HEK293 (cell line): ENCODE results near the gene CARD11.

Source experiments
- CTCF ChIA-PET: fragments of 350-600 bp; formaldehyde crosslinking; extraction: SDS; loops from one replicate; lab custom pipeline; 2021; ENCODE audit warnings: antibody characterized with exemption; lab: Yijun Ruan, JAX
- POLR2A ChIA-PET: fragments of 300-600 bp; formaldehyde crosslinking; extraction: SDS; loops from one replicate; lab custom pipeline; 2020; ENCODE audit warnings: antibody characterized with exemption, inconsistent platforms; lab: Yijun Ruan, JAX
- H3K27ac ChIP-seq: fragments of 200-500 bp; sonication (Bioruptor generic); 2 replicates; pipeline ENCODE4 v1.5.1; 2014; ENCODE audit warnings: low read depth, low read length, control low read depth, inconsistent platforms; ENCODE audit errors: extremely low read depth
- H3K36me3 ChIP-seq, 2 experiments: fragments of 200-500 bp in 1 of 2; sonication (Bioruptor generic) in 1 of 2; 1 replicate in 1 of 2; 2 replicates in 1 of 2; pipeline ENCODE4 v1.5.1; 2014 to 2017; ENCODE audit warnings: inconsistent platforms in 2 of 2, low read length in 2 of 2; ENCODE audit not compliant: control insufficient read depth in 2 of 2, insufficient read depth in 1 of 2
- H3K4me1 ChIP-seq: fragments of 200-500 bp; sonication (Bioruptor generic); 2 replicates; pipeline ENCODE4 v1.5.1; 2014; ENCODE audit warnings: mild to moderate bottlenecking, low read length, inconsistent platforms; ENCODE audit not compliant: control insufficient read depth, insufficient read depth
- H3K4me3 ChIP-seq: 2 replicates; pipeline ENCODE4 v1.5.1; 2011; ENCODE audit warnings: low read depth, mild to moderate bottlenecking, control low read depth, low read length, moderate library complexity
- H3K9me3 ChIP-seq: fragments of 200-500 bp; sonication (Bioruptor generic); 2 replicates; pipeline ENCODE4 v1.5.1; 2014; ENCODE audit warnings: low read depth, low read length, inconsistent platforms; ENCODE audit not compliant: control insufficient read depth, insufficient read depth
- GLIS1 ChIP-seq: fragments of 450-650 bp; formaldehyde crosslinking; IDR thresholded peaks from 2 replicates; pipeline ENCODE4 v1.5.1; 2016; ENCODE audit warnings: missing biosample characterization, missing genetic modification characterization
- ZEB2 ChIP-seq: fragments of 450-650 bp; formaldehyde crosslinking; IDR thresholded peaks from 2 replicates; pipeline ENCODE4 v1.5.1; 2016; ENCODE audit warnings: missing biosample characterization, missing genetic modification characterization
- ZNF112 ChIP-seq: fragments of 450-650 bp; formaldehyde crosslinking; IDR thresholded peaks from 2 replicates; pipeline ENCODE4 v1.5.0; 2017; ENCODE audit warnings: missing biosample characterization, missing genetic modification characterization
- ZNF121 ChIP-seq: fragments of 450-650 bp; formaldehyde crosslinking; IDR thresholded peaks from 2 replicates; pipeline ENCODE4 v1.5.1; 2016; ENCODE audit warnings: missing biosample characterization, missing genetic modification characterization
- ZNF16 ChIP-seq: fragments of 450-650 bp; formaldehyde crosslinking; IDR thresholded peaks from 2 replicates; pipeline ENCODE4 v1.5.1; 2016; ENCODE audit warnings: low read depth, missing biosample characterization, missing genetic modification characterization
- ZNF211 ChIP-seq: fragments of 450-650 bp; formaldehyde crosslinking; IDR thresholded peaks from 2 replicates; pipeline ENCODE4 v1.5.1; 2016; ENCODE audit warnings: low read depth, missing biosample characterization, missing genetic modification characterization
- ZNF37A ChIP-seq: fragments of 450-650 bp; IDR thresholded peaks from 2 replicates; pipeline ENCODE4 v1.5.1; 2018; ENCODE audit warnings: missing biosample characterization, missing genetic modification characterization
- ZNF521 ChIP-seq: fragments of 450-650 bp; formaldehyde crosslinking; IDR thresholded peaks from 2 replicates; pipeline ENCODE4 v1.5.1; 2017; ENCODE audit warnings: missing biosample characterization, mild to moderate bottlenecking, missing genetic modification characterization
- ZNF558 ChIP-seq: fragments of 450-650 bp; formaldehyde crosslinking; IDR thresholded peaks from 2 replicates; pipeline ENCODE4 v1.5.1; 2016; ENCODE audit warnings: missing biosample characterization, missing genetic modification characterization
- ZNF677 ChIP-seq: fragments of 450-650 bp; IDR thresholded peaks from 2 replicates; pipeline ENCODE4 v1.5.0; 2018; ENCODE audit warnings: missing biosample characterization, mild to moderate bottlenecking, missing genetic modification characterization, moderate library complexity
- ZNF830 ChIP-seq: fragments of 450-650 bp; IDR thresholded peaks from 2 replicates; pipeline ENCODE4 v1.5.0; 2018; ENCODE audit warnings: missing biosample characterization, missing genetic modification characterization, low read depth, mild to moderate bottlenecking, moderate library complexity
- ZSCAN16 ChIP-seq: fragments of 450-650 bp; formaldehyde crosslinking; IDR thresholded peaks from 2 replicates; pipeline ENCODE4 v1.5.1; 2016; ENCODE audit warnings: missing biosample characterization, missing genetic modification characterization
- TF ChIP-seq, protein P1 (sequence below): sonication (generic); formaldehyde crosslinking; IDR thresholded peaks from 2 replicates; pipeline ENCODE4 v1.8.1; 2022; ENCODE audit warnings: mild to moderate bottlenecking, moderate library complexity, missing genetic modification reagents
- TF ChIP-seq, protein P2 (sequence below): fragments of 450-650 bp; formaldehyde crosslinking; IDR thresholded peaks from 2 replicates; pipeline ENCODE4; 2016; ENCODE audit warnings: missing biosample characterization, missing genetic modification characterization
- TF ChIP-seq, protein P3 (sequence below): fragments of 450-650 bp; formaldehyde crosslinking; IDR thresholded peaks from 2 replicates; pipeline ENCODE4 v1.5.1; 2016; ENCODE audit warnings: missing biosample characterization, missing genetic modification characterization
- TF ChIP-seq, protein P4 (sequence below): fragments of 450-650 bp; formaldehyde crosslinking; IDR thresholded peaks from 2 replicates; pipeline ENCODE4 v1.5.1; 2016; ENCODE audit warnings: missing biosample characterization, missing genetic modification characterization
- TF ChIP-seq, protein P5 (sequence below): fragments of 450-650 bp; IDR thresholded peaks from 2 replicates; pipeline ENCODE4 v1.5.1; 2018; ENCODE audit warnings: missing biosample characterization, missing genetic modification characterization
- TF ChIP-seq, protein P6 (sequence below): fragments of 450-650 bp; formaldehyde crosslinking; IDR thresholded peaks from 2 replicates; pipeline ENCODE4 v1.5.1; 2017; ENCODE audit warnings: missing biosample characterization, missing genetic modification characterization
- TF ChIP-seq, protein P7 (sequence below): fragments of 450-650 bp; formaldehyde crosslinking; IDR thresholded peaks from 2 replicates; pipeline ENCODE4 v1.5.1; 2016; ENCODE audit warnings: missing biosample characterization, missing genetic modification characterization

The CARD11 gene

DNA sequence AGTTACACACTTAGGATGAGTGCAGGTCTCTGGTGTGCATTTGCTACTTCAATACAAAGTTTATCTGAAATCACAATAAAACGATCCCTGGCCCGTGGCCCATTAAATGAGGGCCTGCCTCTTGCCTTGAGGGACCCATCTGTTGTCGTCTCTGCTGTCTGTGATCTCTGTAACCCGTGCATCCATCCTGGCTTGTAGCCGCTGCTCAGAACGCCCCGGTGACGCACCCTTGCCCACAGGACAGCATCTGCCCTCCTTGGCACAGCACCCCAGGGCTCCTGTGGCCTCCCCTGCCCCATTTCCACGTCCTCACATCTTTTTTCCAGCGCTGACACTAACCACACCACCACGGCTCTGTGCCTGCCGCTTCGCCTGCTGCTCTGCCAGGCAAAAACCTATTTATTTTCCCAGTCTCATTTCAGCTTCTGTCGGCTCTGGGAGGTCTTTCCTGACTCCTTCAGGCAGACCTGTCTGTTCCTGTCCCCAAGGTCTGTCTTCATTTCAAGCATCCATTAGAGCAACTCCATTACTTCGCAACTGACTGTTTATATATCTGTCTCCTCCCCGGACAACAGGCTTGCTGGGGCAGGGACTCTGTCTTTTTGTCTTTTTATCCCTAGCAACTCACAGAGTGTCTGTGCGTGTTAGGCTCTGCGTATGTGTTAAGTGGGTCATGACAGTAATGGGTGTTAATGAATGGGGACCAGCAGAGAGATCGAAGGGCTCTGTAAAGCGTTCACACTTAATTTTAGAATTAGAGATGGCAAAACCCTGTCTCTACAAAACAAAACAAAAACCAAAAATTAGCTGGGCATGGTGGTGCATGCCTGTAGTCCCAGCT is 16.4 kb downstream of the CARD11 start (continued):
- TF ChIP-seq, protein P1, sequence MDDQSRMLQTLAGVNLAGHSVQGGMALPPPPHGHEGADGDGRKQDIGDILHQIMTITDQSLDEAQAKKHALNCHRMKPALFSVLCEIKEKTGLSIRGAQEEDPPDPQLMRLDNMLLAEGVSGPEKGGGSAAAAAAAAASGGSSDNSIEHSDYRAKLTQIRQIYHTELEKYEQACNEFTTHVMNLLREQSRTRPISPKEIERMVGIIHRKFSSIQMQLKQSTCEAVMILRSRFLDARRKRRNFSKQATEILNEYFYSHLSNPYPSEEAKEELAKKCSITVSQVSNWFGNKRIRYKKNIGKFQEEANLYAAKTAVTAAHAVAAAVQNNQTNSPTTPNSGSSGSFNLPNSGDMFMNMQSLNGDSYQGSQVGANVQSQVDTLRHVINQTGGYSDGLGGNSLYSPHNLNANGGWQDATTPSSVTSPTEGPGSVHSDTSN (CRISPR knock-in tag) = no peak
- TF ChIP-seq ZNF830 (tag by site-specific recombination) (no peak), ZSCAN16 (tag by site-specific recombination) (no peak)

DNA sequence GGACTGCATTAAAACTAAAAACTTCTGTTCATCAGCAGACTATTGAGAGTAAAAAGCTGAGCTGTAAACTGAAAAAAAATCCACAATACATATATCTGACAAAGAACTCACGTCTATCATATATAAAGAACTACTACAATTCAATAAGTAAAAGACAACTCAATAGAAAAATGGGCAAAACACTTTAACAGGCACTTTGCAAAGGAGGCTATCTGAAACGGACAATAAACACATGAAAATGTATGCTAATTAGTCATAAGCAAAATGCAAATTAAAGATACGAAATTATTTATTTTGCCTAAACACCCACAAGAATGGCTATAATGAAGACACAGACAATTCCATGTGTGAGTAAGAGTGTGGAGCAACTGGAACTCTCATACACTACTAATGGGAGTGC is 18.1 kb downstream of the CARD11 start:
- Histone ChIP-seq H3K4me3 (no peak overlapping the region), H3K9me3 (no peaks in the 10 kb centered on the region), H3K36me3 (no peaks in the 10 kb centered on the region), H3K4me1 (no peaks in the 10 kb centered on the region), H3K27ac (no peak overlapping the region)
- ChIA-PET CTCF (no interaction called here), POLR2A (no interaction called here)
- TF ChIP-seq, protein P2, sequence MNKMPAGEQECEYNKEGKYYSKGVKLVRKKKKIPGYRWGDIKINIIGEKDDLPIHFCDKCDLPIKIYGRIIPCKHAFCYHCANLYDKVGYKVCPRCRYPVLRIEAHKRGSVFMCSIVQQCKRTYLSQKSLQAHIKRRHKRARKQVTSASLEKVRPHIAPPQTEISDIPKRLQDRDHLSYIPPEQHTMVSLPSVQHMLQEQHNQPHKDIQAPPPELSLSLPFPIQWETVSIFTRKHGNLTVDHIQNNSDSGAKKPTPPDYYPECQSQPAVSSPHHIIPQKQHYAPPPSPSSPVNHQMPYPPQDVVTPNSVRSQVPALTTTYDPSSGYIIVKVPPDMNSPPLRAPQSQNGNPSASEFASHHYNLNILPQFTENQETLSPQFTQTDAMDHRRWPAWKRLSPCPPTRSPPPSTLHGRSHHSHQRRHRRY (tag by site-specific recombination) = no peak
- TF ChIP-seq GLIS1 (tag by site-specific recombination) = no peak
- TF ChIP-seq, protein P3, sequence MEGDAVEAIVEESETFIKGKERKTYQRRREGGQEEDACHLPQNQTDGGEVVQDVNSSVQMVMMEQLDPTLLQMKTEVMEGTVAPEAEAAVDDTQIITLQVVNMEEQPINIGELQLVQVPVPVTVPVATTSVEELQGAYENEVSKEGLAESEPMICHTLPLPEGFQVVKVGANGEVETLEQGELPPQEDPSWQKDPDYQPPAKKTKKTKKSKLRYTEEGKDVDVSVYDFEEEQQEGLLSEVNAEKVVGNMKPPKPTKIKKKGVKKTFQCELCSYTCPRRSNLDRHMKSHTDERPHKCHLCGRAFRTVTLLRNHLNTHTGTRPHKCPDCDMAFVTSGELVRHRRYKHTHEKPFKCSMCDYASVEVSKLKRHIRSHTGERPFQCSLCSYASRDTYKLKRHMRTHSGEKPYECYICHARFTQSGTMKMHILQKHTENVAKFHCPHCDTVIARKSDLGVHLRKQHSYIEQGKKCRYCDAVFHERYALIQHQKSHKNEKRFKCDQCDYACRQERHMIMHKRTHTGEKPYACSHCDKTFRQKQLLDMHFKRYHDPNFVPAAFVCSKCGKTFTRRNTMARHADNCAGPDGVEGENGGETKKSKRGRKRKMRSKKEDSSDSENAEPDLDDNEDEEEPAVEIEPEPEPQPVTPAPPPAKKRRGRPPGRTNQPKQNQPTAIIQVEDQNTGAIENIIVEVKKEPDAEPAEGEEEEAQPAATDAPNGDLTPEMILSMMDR (tag by site-specific recombination) = no peak
- TF ChIP-seq, protein P4, sequence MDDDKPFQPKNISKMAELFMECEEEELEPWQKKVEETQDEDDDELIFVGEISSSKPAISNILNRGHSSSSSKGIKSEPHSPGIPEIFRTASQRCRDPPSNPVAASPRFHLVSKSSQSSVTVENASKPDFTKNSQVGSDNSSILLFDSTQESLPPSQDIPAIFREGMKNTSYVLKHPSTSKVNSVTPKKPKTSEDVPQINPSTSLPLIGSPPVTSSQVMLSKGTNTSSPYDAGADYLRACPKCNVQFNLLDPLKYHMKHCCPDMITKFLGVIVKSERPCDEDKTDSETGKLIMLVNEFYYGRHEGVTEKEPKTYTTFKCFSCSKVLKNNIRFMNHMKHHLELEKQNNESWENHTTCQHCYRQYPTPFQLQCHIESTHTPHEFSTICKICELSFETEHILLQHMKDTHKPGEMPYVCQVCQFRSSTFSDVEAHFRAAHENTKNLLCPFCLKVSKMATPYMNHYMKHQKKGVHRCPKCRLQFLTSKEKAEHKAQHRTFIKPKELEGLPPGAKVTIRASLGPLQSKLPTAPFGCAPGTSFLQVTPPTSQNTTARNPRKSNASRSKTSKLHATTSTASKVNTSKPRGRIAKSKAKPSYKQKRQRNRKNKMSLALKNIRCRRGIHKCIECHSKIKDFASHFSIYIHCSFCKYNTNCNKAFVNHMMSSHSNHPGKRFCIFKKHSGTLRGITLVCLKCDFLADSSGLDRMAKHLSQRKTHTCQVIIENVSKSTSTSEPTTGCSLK (tag by site-specific recombination) = no peak
- no peak for TF ChIP-seq ZNF677 (tag by site-specific recombination)
- no peak for TF ChIP-seq ZNF558
- TF ChIP-seq, protein P5, sequence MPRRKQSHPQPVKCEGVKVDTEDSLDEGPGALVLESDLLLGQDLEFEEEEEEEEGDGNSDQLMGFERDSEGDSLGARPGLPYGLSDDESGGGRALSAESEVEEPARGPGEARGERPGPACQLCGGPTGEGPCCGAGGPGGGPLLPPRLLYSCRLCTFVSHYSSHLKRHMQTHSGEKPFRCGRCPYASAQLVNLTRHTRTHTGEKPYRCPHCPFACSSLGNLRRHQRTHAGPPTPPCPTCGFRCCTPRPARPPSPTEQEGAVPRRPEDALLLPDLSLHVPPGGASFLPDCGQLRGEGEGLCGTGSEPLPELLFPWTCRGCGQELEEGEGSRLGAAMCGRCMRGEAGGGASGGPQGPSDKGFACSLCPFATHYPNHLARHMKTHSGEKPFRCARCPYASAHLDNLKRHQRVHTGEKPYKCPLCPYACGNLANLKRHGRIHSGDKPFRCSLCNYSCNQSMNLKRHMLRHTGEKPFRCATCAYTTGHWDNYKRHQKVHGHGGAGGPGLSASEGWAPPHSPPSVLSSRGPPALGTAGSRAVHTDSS (tag by site-specific recombination) = no peak
- TF ChIP-seq, protein P6, sequence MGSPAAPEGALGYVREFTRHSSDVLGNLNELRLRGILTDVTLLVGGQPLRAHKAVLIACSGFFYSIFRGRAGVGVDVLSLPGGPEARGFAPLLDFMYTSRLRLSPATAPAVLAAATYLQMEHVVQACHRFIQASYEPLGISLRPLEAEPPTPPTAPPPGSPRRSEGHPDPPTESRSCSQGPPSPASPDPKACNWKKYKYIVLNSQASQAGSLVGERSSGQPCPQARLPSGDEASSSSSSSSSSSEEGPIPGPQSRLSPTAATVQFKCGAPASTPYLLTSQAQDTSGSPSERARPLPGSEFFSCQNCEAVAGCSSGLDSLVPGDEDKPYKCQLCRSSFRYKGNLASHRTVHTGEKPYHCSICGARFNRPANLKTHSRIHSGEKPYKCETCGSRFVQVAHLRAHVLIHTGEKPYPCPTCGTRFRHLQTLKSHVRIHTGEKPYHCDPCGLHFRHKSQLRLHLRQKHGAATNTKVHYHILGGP (tag by site-specific recombination) = no peak

DNA sequence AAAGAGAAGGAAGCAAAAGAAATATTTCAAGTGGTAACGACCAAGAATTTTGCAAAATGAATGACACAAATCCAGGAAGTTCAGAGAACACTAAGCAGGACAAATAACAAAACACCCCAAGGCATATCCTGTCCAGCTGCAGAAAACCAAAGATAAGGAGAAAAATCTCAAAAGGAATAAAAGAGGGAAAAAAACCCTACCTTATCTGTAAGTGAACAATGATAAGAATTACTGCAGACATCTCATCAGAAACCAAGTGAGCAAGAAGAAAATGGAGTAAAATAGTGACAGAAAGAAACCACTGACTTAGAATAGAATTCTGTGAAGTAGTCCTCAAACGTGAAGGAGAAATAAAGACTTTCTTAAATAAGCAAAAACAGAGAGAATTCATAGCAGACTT is 21.8 kb downstream of the CARD11 start:
- H3K36me3 ChIP-seq = no peaks in the 10 kb centered on the region
- ChIA-PET POLR2A (no interaction called here), CTCF (no interaction called here)
- H3K4me3 ChIP-seq = no peak overlapping the region
- no peaks in the 10 kb centered on the region for H3K4me1 ChIP-seq
- H3K27ac ChIP-seq = no peak overlapping the region
- H3K9me3 ChIP-seq = no peaks in the 10 kb centered on the region
- TF ChIP-seq ZNF16 (tag by site-specific recombination) = no peak
- TF ChIP-seq ZNF211 (tag by site-specific recombination) = no peak
- TF ChIP-seq ZNF37A (tag by site-specific recombination) = no peak
- TF ChIP-seq ZNF112 = no peak
- no peak for TF ChIP-seq ZNF521 (tag by site-specific recombination)
- TF ChIP-seq, protein P7, sequence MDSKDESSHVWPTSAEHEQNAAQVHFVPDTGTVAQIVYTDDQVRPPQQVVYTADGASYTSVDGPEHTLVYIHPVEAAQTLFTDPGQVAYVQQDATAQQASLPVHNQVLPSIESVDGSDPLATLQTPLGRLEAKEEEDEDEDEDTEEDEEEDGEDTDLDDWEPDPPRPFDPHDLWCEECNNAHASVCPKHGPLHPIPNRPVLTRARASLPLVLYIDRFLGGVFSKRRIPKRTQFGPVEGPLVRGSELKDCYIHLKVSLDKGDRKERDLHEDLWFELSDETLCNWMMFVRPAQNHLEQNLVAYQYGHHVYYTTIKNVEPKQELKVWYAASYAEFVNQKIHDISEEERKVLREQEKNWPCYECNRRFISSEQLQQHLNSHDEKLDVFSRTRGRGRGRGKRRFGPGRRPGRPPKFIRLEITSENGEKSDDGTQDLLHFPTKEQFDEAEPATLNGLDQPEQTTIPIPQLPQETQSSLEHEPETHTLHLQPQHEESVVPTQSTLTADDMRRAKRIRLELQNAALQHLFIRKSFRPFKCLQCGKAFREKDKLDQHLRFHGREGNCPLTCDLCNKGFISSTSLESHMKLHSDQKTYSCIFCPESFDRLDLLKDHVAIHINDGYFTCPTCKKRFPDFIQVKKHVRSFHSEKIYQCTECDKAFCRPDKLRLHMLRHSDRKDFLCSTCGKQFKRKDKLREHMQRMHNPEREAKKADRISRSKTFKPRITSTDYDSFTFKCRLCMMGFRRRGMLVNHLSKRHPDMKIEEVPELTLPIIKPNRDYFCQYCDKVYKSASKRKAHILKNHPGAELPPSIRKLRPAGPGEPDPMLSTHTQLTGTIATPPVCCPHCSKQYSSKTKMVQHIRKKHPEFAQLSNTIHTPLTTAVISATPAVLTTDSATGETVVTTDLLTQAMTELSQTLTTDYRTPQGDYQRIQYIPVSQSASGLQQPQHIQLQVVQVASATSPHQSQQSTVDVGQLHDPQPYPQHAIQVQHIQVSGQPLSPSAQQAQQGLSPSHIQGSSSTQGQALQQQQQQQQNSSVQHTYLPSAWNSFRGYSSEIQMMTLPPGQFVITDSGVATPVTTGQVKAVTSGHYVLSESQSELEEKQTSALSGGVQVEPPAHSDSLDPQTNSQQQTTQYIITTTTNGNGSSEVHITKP = no peak
- TF ChIP-seq ZNF121 (tag by site-specific recombination) = no peak
- no peak for TF ChIP-seq ZEB2 (tag by site-specific recombination)
